ENCODE data around the gene PPEF1.
"Not testable (repeated sequence)": the region's sequence is repeated elsewhere in the genome, so short reads cannot be mapped to it uniquely, and the experiment has no call there.

PPEF1 gene

GRCh38 chrX:18793601-18794089 is 86.2 kb downstream of the PPEF1 start:
- no peak for DNase-seq (ENCODE audit: low read depth in 3 of 3)

- no peak for DNase-seq (ENCODE audit: low read depth in 3 of 3)
Measured at GRCh38 chrX:18797141-18797540, 89.7 kb downstream of the PPEF1 start.

GRCh38 chrX:18799911-18800310 is 92.5 kb downstream of the PPEF1 start:
- no peak for DNase-seq (ENCODE audit: low read depth in 3 of 3)

- DNase-seq (ENCODE audit: low read depth in 3 of 3) = no peak
Measured at GRCh38 chrX:18809641-18810040, 102.2 kb downstream of the PPEF1 start.

GRCh38 chrX:18810416-18810815 is 103.0 kb downstream of the PPEF1 start:
- no peak for DNase-seq (ENCODE audit: low read depth in 3 of 3)

- no peak for DNase-seq (ENCODE audit: low read depth in 3 of 3)
Measured at GRCh38 chrX:18825375-18825774, 117.9 kb downstream of the PPEF1 start.

GRCh38 chrX:18828832-18829404 is 121.5 kb downstream of the PPEF1 start:
- no peak for DNase-seq (ENCODE audit: low read depth in 3 of 3)

- DNase-seq (ENCODE audit: low read depth in 3 of 3) = no peak
Measured at GRCh38 chrX:18833071-18833731, 125.8 kb downstream of the PPEF1 start.

GRCh38 chrX:18847901-18848300 is 140.5 kb downstream of the PPEF1 start:
- DNase-seq (ENCODE audit: low read depth in 3 of 3) = not testable (repeated sequence)

GRCh38 chrX:18855919-18856644 is 148.6 kb downstream of the PPEF1 start:
- DNase-seq (ENCODE audit: low read depth in 3 of 3) = no peak

GRCh38 chrX:18856645-18856997 is 149.2 kb downstream of the PPEF1 start:
- no peak for DNase-seq (ENCODE audit: low read depth in 3 of 3)

GRCh38 chrX:18861511-18861910 is 154.1 kb downstream of the PPEF1 start:
- no peak for DNase-seq (ENCODE audit: low read depth in 3 of 3)

GRCh38 chrX:18864390-18864920 is 157.0 kb downstream of the PPEF1 start:
- DNase-seq (ENCODE audit: low read depth in 3 of 3) = no peak

- DNase-seq (ENCODE audit: low read depth in 3 of 3) = no peak
Measured at GRCh38 chrX:18871161-18871890, 163.9 kb downstream of the PPEF1 start.

- DNase-seq (ENCODE audit: low read depth in 3 of 3) = no peak
Measured at GRCh38 chrX:18871970-18872369, 164.5 kb downstream of the PPEF1 start.

- no peak for DNase-seq (ENCODE audit: low read depth in 3 of 3)
Measured at GRCh38 chrX:18872621-18873020, 165.2 kb downstream of the PPEF1 start.

- no peak for DNase-seq (ENCODE audit: low read depth in 3 of 3)
Measured at GRCh38 chrX:18873189-18873791, 165.8 kb downstream of the PPEF1 start.

- no peak for DNase-seq (ENCODE audit: low read depth in 3 of 3)
Measured at GRCh38 chrX:18873836-18874235, 166.4 kb downstream of the PPEF1 start.

GRCh38 chrX:18874560-18875255 is 167.3 kb downstream of the PPEF1 start:
- DNase-seq (ENCODE audit: low read depth in 3 of 3) = no peak

GRCh38 chrX:18875256-18875878 is 167.9 kb downstream of the PPEF1 start:
- no peak for DNase-seq (ENCODE audit: low read depth in 3 of 3)

GRCh38 chrX:18877469-18877868 is 170.0 kb downstream of the PPEF1 start:
- no peak for DNase-seq (ENCODE audit: low read depth in 3 of 3)

Data from stimulated activated CD4-positive, alpha-beta T cell treated with anti-CD3 and anti-CD28 coated beads, TNF-alpha, amount 100 ng/mL, for 4 hours (primary cell).